HG03159 (cell line): ENCODE data around the gene SMAD6.
"Not testable (repeated sequence)": the region's sequence is repeated elsewhere in the genome, so short reads cannot be mapped to it uniquely, and the experiment has no call there.

Experiments
- ATAC-seq: cut with Tn5 transposase; IDR thresholded peaks from one replicate; pipeline ENCODE4 v1.9.1; 2021; ENCODE audit warnings: mild to moderate bottlenecking, moderate library complexity; ENCODE audit not compliant: unreplicated experiment

SMAD6 gene

DNA sequence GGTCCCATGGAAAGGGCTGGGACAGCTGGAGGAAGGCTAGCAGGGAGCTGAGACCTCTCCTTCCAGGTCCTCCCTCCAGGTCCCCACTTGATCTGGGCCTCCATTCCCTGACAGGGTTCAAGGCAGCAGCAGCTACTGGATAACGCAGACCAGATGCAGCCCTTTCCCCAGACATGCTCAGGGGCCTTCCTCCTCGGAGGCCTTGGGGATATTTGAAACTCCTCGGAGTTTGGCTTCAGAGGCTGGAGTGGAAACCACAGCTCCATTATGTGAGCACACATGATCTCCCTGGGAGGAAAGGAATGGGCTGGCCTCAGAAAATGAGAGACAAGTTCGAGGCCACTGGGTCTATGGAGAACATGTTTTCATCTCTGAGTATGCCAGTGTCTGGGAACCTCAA, 119.3 kb downstream of the SMAD6 start:
- ATAC-seq = no peak

DNA sequence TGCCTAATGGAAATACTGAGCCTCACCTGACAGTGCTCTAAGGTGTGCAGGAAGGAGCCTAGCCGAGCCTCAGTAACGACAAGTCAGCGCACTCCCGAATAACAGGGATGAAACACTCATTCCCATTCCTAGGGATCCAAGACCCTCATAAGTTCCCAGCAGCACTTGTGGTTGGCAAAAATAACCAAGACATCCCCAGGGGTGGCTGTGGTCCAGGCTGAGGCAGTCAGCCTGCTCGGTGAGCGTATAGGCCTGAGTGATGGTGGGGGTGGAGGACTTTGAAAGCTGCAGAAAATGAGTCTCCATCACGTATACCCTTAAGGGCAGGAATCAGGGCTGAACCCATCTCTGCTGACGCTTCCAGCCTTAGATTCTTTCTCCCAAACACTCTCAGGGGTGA, 120.1 kb downstream of the SMAD6 start:
- ATAC-seq = no peak

DNA sequence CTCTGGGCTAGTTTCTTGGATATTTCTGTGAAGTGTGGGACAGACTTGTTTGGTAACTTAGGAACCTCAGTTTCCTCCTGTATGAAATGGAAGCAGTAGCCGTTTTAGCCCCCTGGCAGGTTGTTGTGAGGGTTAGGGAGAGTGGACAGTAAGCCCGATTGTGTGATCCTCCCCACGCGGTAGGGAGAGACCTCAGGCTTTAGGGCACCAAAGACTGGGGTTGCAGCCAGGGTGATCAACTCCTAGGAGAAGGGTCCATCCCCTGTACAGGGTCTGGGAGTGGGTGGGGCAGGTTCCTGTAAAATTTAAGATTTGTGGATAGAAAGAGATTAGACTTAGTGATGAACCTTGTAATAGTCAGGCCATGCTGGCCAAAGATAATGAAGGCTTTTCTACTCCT, 120.5 kb downstream of the SMAD6 start:
- ATAC-seq = no peak

DNA sequence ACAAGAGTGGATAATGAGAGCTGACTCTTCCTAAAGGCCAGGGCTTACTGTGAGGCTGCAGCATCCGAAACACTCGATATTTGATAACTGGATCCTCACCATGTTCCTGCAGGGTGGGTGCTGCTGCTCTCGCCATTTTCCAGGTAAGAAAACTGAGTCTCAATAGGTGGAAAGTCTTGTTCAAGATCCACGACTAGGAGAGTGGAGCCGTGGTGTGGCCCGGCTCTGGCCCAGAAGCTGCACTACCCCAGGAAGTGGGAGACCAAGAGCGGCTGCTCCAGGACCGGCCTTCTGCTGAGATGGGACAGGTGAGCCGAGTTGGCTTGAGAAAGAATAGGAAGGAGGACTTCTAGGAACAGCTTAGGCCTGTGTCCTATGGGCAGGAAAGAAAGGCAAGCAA, 121.6 kb downstream of the SMAD6 start:
- no peak for ATAC-seq

DNA sequence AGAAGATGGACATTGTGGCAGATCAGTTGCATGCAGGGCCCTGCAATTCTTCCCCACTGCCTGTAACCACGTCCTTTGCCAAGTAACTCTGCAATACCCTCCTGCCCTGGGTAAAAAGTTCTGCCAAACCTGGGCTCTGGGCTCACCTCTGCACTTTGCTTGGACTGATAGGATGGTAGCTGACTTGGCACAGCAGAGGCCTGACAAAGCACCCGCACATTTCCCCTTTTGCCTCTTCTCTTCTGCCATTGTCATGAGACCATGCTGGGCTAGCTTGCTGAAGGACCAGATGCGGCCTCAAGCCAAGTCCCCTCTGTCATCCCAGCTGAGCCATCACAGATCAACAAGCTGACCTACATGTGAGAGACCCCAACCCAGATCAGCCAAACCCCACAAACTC, 122.4 kb downstream of the SMAD6 start:
- ATAC-seq = no peak

DNA sequence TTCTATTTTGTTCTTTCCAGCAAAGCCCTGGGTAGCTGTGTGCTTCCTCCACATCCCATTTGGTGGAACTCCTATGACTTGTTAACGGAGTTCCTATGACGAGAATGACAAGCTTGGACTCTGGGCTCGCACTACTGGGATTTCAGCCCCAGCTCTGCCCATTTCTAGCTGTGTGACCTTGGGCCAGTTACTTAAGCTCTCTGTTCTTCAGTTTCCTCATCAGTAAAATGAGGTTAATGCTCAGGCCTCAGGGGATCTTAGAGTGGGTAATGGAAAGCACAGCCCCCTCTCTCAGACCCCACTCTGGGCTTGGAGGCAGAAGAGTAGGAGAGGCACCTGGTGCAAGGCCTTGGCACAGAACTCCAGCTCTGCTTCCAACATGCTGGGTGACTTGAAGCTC, 123.1 kb downstream of the SMAD6 start:
- no peak for ATAC-seq

DNA sequence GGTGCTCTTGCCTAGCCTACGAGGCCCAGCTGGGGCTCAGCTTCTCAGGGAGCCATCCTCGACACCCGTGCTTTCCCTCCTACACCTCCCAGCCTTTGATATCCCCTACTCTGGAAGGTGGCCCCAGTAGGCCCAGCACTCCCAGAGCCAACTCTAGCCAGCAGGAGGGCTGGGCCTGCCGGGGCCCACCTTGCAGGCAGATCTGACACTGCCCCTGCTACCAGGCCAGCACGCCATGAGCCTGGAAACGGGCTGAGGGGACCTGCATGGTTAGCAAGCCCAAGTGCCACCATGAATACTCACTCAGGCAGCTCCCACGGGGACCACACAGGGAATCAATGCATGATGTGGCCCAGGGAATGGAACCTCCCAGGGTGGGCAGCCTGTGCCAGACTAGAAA, 123.7 kb downstream of the SMAD6 start:
- no peak for ATAC-seq

DNA sequence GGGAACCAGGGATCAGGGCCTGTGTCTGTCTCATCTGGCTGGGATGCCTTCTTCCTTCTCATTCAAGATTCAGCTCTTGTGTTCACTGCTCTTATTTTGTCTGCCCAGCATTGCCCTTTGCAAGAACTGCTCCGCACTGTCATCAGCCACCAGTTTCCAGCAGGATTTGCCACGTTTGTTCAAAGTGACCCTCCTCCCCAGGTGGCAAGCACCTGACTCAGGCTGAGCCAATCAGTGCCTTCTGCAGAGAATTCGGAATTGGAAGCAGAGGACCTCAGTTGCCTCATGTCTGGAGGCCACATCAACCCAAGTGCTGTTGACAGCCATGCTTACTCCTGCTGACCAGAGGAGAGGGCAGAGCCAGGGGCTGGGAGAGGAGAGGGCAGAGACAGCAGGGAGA, 124.5 kb downstream of the SMAD6 start:
- ATAC-seq = no peak

DNA sequence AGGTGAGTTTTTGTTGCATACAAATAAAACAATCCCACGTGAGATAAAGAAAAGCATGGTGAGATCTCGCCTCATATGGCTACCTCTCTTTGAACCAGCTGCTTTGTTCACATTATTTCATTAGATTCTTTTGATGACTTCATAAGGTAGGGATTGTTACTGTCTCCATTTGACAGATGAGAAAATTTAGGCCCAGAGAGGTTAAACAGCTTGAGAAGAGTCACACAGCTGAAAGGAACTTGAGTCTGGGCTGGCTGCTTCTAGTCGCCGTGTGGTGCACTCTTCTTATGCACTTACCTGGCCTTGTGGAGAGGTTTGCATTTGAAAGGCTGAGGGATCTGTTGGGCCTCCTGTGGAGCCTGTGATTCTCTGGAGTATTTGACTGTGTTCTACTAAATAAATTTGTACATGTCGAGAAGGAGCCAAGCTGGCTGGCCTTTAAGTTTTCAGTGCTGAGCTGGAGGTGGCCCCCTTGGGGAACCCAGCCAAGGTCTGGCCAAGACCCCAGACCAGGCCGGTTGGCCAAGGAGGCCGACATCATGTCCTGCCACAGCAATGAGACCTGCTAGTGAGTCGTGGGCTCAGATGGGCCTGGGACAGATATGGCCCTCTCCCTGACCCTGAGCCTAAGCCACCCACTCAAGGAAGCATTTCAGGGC, 125.1 kb downstream of the SMAD6 start:
- ATAC-seq = no peak

DNA sequence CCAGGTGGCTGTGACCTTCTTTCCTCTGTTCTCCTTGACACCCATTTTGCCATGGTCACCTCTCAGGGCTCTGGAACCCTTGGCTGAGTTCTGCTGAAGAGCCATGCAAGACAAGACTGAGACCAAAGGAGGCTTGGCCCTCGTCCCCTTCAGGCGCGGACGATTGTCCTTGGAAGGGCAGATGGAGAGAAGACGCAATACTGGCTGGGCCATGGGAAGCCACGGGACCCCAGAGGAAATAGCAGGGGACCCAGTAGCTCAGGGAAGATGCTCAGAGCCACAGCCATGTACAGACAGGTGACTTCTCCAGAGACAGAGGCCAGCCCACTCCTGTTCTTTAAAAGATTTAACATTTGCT, 125.6 kb downstream of the SMAD6 start:
- ATAC-seq = no peak

DNA sequence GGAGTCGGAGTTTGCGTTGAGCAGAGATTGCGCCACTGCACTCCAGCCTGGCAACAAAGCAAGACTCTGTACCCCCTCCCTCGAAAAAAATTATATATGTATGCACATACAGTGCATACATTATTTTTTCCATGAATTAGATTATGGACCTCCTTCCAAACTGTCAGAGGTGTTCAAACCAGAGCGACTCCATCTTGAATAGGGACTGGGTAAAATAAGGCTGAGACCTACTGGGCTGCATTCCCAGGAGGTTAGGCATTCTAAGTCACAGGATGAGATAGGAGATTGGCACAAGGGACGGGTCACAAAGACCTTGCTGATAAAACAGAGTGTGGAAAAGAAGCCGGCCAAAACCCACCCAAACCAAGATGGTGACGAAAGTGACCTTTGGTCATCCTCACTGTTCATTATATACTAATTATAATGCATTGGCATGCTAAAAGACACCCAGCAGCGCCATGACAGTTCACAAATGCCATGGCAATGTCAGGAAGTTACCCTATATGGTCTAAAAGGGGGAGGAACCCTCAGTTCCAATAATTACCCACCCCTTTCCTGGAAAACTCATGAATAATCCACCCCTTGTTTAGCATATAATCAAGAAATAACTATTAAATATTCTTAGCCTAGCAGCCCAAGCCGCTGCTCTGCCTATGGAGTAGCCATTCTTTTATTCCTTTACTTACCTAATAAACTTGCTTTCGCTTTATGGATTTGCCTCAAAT, 126.9 kb downstream of the SMAD6 start:
- ATAC-seq = not testable (repeated sequence)

DNA sequence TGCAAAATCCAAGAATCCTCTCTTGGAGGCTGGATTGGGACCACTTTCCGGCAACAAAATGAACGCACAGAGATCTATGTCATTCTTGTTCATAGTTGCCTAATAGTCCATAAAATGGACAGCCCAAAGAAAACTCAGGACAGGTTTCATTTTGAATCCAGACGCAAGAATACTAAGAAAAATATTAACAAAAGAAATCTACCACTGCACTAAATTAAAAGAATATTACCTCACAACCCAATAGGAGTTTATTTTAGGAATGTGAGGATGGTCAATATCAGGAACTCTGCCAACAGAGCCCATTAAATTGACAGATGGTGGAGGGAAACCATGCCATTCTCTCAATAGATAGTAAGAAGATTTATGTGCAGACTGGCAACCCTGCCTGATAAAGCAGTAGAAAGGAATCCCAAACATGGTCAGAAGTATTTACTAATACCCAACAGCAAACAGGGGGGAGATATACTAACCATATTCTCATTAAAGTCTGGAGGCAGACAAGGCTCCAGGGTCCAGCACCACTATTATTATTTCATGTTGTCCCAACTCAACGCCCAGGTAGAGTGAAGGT, 127.6 kb downstream of the SMAD6 start:
- ATAC-seq = no peak

DNA sequence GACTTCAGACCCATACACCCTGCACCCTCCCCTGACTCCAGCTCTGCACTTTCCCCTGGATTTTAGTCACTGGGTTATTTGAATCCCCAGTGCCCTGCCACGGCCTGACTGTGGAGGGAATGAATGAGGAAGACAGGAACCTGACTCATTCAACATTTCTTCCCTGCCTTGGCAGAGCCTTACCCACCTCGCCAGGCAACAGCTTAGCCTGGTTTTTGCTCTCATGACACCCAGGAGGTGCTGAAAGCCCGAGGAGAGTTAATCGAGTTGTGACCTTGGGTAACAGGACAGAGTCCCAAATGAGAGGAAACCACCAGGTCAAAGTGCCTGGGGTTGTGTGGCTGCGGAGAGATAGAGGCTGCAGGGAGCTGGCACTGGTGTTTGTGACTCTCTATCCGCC, 128.3 kb downstream of the SMAD6 start:
- no peak for ATAC-seq

DNA sequence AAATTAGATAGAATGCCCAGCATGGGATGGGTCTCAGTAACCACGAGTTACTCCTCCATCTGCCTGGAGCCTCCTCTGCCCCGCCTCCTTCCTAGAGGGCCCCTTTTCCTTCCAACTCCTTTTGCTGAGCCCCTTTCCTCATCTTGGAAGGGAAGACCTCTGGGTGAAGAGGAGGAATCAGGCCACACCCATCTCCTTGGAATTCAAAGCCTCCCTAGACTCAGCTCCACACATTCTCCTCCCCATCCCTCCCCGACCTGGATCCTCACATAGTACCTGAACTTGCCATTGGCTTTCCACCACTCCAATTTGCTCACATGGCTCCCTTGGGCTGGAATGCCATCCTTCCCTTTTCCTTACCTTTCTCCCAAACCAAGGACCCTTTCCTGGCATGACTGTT, 128.8 kb downstream of the SMAD6 start:
- ATAC-seq = no peak

DNA sequence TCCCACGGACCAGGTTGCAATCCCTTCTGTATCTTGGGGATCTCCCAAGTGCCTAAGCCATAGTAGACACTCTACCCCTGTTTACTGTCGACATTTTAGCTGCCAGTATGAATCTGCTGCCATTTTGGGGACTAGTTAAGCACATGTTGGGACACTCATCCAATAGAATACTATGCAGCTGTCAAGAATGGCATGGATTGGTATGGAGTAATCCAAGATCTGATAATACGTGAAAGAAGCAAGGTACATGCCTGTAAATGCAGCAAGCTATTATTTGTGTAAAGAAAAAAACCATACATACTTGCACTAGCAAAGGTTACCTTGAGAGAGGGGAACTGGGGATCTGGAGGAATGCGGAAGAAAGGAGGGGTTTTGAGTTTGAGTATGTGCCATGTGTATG, 129.3 kb downstream of the SMAD6 start:
- no peak for ATAC-seq

DNA sequence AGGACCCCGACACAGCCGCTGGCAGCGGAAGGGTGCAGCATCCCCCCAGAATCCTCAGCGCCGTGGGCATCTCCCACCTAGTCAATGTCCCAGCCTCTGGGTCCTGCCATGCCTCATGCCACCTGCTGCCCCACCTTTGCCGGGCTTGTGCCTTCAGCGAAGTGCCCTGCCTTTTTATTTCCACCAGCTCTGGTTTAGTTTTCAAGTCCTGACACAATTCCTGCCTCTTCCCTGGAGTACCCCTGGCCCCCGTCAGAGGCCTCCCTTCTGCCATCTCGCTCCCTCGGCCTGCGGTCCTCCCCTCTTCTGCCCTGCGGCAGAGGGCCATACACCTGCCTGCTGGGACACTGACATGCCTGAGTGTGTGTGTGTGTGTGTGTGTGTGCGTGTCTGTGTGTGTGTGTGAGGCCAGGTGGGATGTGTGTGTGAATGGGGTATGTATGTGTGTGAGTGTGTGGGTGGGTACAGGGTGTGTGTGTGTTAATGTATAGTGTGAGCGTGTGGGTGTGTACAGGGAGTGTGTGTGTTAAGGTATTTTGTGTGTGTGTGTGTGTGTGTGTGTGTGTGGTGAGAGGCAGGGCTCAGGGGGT, 129.9 kb downstream of the SMAD6 start:
- no peak for ATAC-seq
